Skeletal muscle satellite cell (primary cell): ENCODE measurements around the gene SRSF1.

Experiments
- H3K27me3 ChIP-seq: 2 replicates; pipeline ENCODE4 v1.7.0; 2013; ENCODE audit warnings: low read length; ENCODE audit not compliant: control insufficient read depth, insufficient read depth
- H3K36me3 ChIP-seq: 2 replicates; pipeline ENCODE4 v1.7.0; 2013; ENCODE audit warnings: mild to moderate bottlenecking, control low read depth, low read length; ENCODE audit not compliant: insufficient read depth
- H3K4me1 ChIP-seq: 2 replicates; pipeline ENCODE4 v1.7.0; 2013; ENCODE audit warnings: low read length; ENCODE audit not compliant: control insufficient read depth, insufficient read depth
- H3K4me2 ChIP-seq: 2 replicates; pipeline ENCODE4 v1.7.0; 2013; ENCODE audit warnings: mild to moderate bottlenecking, low read length
- H3K4me3 ChIP-seq: 2 replicates; pipeline ENCODE4 v1.7.0; 2013; ENCODE audit warnings: low read length
- H3K9ac ChIP-seq: 2 replicates; pipeline ENCODE4 v1.7.0; 2013; ENCODE audit warnings: mild to moderate bottlenecking, low read depth, low read length, moderate library complexity
- H3K9me3 ChIP-seq: replicated peaks from 2 replicates; pipeline ENCODE4 v1.7.0; 2013; ENCODE audit warnings: mild to moderate bottlenecking, control low read depth, low read length

SRSF1 gene

DNA sequence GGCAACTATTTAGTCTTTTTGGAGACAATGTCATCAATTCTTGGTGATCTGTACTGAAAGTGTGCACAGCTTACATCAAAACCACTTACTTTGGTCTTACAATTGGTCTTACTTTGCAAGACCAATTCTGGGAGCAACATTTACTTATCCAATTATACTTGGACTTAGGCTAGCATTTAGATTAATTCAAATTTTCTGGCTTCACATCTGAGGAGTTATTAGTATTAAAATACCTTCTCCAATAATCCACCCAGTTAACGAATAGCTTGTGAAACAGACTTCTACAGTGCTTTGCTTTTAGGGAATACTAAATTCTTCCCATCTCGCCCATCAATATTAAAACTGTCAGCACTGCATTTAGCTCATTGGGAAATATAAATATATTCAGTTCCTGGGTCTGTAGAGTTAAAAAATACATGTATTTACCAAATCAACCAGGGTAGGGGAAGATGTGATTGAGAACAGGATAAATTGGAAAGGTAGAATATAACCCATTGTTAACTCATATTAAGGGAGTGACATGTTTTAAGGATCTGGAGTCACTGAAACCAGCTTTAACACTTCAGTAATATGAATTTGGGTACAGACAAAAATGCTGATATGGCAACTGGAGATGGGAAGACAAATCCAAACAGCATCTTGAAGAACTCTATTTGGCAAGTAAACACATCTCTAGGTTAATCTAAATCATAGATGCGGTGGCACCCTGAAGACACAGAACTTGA is 9.8 kb downstream of the SRSF1 start:
- no peaks in the 10 kb centered on the region for H3K27me3 ChIP-seq
- peaks cover 7% of the 10 kb centered on the region for H3K4me1 ChIP-seq
- H3K36me3 ChIP-seq = peaks cover 54% of the 10 kb centered on the region
- no peak overlapping the region for H3K9ac ChIP-seq
- no peak overlapping the region for H3K4me2 ChIP-seq
- no peak overlapping the region for H3K4me3 ChIP-seq
- H3K9me3 ChIP-seq = no peaks in the 10 kb centered on the region

DNA sequence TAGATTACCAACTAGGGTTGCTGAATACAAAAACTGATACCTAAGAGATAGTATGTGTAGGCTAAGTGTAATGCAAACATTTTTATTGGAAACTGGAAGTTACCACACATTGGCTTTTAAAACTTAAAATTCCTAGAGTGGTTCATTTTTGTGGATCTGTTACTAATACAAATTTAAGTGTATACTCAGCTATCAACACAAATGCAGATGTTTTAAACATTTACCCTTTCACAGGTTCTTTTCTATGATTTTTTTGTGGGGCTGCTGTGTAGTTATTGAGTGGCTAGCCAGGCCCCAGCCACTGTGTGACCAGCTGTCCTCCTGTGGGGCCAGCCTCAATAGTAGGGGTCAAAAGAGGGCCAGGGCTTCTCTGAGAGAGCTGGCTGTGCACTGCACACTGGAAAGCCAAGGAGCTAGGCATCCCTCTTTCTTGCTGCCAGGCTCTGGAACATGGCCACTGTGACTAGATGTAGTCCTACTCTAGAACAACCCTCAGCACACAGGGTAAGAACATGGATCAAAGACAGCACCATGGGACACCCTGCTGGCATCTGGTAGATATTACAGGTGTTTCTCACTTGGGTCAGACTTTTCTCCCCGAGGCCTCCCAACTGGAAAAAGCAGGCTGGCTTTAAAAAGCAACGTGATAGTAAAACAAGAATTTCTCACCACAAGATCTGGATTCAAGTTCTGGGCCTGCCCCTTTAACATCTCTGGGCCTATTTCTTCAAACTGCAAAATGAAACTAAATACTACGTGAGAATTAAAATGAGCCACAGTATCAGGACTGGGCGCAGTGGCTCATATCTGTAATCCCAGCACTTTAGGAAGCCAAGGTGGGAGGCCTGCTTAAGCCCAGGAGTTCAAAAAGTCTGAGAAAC is 11.7 kb downstream of the SRSF1 start:
- Histone ChIP-seq H3K9me3 (no peaks in the 10 kb centered on the region), H3K9ac (peak overlapping the region; percentile 12), H3K36me3 (peaks cover 40% of the 10 kb centered on the region), H3K4me2 (no peak overlapping the region), H3K4me1 (no peaks in the 10 kb centered on the region), H3K4me3 (no peak overlapping the region), H3K27me3 (no peaks in the 10 kb centered on the region)

DNA sequence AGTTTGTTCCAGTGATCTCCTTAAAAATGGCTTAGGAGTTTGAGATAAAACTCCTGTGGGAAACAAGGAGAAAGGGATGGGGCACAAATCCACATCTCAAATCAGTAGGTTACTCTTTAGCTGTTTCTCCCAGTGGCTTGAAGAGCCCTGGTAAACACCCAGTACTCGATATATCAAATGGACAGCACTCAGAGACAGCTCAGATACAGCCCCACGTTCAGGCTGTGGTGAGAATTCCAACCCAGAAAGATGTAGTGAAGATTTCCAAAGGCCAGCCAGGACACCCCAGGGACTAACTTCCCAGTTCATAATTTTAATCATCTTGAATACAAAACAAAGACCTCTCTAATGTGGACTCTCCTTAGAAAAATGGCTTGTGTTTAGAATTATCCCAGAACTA is 12.6 kb downstream of the SRSF1 start:
- Histone ChIP-seq H3K9me3 (no peaks in the 10 kb centered on the region), H3K27me3 (no peaks in the 10 kb centered on the region), H3K36me3 (peaks cover 33% of the 10 kb centered on the region), H3K4me3 (no peak overlapping the region), H3K9ac (no peak overlapping the region), H3K4me2 (no peak overlapping the region), H3K4me1 (peaks cover 3% of the 10 kb centered on the region)

DNA sequence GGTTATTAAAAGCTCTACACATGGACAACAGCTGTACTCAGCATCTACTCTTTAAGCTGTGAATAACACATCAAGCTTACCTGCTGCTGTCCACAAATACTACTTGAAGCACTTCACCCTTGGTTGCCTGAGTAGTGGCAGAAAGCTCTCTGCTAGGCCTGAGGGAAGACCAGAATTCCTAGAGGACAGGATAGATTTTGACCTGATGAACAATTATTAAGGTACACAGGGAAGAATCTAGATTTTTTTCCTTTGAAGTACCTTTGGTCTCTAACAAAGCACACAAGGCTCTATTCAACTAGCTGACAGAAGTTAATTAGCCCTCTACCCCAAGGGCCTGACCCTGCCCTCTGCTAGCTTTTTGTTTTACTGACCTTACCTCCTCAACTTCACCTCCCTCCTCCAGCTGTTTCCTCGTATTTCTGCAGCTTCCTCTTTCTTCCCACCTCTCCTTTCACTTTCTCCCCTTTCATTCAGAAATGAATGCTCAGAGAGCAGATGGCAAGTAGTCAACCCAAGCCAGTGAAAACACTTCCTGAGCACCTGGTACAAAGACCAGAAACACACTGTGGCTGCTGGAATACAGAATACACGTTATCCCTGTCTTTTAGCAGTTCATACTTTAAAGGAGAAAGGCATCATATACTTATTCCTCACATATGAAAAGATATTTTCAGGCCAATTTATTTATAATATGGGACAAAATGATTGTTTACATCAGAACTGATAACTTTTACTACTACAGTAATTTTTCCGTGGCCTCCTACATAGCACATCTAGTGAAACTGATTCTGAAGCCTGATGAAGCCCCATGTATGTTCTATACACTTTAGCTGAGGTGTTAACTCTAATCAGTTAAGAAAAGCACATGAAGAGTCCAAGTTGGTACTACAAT is 13.3 kb downstream of the SRSF1 start:
- Histone ChIP-seq H3K27me3 (no peaks in the 10 kb centered on the region), H3K9me3 (no peaks in the 10 kb centered on the region), H3K36me3 (peaks cover 25% of the 10 kb centered on the region), H3K4me1 (peaks cover 10% of the 10 kb centered on the region), H3K9ac (peak overlapping the region; percentile 2), H3K4me3 (no peak overlapping the region), H3K4me2 (no peak overlapping the region)

DNA sequence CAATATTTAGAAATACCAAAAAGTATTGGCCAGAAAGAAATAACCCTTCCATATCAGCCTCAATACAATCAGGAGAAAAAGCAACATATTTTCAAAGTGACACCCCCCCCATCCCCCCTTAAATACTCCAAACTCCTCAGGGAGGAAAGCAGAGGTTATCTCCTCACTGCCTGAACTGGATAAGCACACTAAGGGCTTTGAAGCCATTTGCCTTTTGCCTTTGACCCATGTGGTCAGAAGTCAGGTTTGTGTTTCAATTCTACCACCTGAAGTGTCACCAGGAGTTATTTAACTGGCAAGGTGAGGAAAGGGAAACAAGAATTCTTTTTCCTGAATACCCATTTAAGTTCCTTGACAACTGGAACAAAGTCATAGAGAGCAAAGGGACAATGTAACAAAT is 15.5 kb downstream of the SRSF1 start:
- Histone ChIP-seq H3K4me3 (no peak overlapping the region), H3K4me2 (no peak overlapping the region), H3K9ac (no peak overlapping the region), H3K9me3 (no peaks in the 10 kb centered on the region), H3K27me3 (no peaks in the 10 kb centered on the region), H3K4me1 (peaks cover 14% of the 10 kb centered on the region), H3K36me3 (peaks cover 4% of the 10 kb centered on the region)

DNA sequence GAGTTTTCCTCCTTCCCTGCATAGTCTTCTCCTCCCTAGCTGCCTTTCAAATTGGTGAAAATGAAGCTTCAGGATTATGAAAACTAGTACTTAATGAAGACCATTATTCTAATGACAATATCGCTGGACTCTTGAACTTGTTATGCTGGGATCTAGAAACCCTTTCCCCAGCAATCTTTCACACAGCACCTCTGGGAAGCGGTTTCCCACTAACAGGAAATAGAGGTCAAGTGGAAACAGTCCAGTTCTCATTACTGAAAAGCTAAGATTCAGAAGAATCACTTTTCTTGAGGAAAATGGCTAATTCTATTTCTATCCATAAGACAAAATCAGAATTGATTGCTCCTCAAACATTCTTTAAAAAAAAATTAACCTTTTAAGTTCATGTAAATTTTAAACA is 17.0 kb downstream of the SRSF1 start:
- H3K4me3 ChIP-seq = no peak overlapping the region
- H3K4me1 ChIP-seq = peaks cover 27% of the 10 kb centered on the region
- no peak overlapping the region for H3K4me2 ChIP-seq
- H3K27me3 ChIP-seq = no peaks in the 10 kb centered on the region
- H3K9me3 ChIP-seq = no peaks in the 10 kb centered on the region
- H3K9ac ChIP-seq = no peak overlapping the region
- peaks cover 2% of the 10 kb centered on the region for H3K36me3 ChIP-seq

DNA sequence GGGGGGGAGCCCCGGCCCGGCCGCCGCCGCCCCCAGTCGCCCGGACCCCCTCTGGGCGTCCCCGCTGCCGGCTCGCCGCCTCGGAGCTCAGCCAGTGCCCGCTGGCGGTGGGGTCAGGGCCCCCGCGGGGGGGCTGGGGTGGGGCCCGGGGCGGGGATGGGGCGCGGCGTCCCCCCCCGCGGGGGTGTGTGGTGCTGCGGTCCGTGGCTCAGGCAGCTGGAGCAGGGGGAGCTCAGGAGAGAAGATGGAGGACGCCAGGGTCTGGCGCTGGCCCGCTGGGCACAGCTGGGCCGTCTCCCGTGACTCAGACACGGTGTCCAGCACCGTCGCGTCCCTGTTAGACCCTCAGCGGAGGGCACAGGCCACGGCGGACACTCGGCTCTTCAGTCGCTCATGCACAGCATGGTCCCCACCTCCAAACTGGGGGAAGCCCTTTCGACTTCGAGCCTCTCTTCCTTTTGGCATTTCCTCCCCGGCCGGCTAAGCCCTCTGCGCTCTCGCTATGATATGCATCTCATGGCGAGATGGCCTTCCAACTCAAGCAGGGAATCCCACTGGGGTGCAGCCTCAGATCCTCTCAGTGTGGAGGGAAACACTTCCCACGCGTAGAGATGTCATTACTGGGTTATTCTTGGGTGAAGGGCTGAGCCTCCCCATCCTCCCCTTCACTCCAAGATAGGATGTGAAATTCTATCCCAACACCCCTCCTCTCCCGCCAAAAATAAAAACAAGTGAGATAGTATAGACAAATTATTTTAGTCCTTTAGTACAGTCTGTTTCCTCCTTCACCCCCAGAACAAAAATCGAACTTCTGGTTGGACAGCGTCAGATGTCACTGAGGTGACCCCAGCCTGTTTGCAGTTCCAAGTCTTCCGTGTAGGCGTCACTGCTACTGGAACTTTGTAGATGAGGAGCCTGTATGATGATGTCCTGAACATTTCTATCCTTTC is 18.5 kb downstream of the SRSF1 start:
- Histone ChIP-seq H3K9me3 (no peaks in the 10 kb centered on the region), H3K4me3 (peak overlapping the region; percentile 84), H3K4me2 (peak overlapping the region; percentile 90), H3K9ac (peak overlapping the region; percentile 86), H3K4me1 (peaks cover 41% of the 10 kb centered on the region), H3K27me3 (no peaks in the 10 kb centered on the region), H3K36me3 (peaks cover 2% of the 10 kb centered on the region)

DNA sequence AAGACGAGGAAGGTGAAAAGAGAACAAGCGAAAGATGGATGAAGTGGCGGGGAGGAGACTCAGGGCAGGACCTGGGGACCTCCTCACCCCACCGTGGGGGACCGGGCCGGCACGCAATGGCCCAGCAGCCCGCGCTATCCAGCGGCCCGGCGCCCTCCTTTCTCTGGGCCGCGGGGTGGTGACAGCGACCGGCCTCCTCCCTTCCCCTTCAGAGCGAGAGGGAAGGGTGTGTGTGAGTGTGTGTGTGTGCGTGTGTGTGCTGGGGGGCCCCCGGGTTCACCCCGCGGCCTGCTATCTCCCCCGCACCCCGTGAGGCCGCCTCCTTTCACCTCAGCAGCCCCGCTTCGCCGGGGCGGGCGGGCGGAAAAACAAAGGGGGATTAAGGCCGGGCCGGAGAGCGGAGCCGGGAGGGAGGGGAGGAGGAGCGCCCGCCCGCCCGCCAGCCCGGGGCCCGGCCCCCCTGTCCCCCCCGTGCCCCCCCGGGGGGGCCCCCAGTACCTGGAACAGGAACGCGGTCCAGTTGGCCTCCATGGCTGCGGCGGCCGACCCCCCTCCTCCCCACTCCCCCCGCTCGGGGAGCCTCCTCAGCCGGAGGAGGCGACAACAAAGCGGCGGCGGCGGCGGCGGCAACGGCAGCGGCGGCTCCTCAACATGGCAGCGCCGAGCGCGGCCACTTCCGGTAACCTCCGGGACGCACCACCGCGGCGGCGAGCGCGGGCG is 19.3 kb downstream of the SRSF1 start, which contains the start of gene VEZF1:
VEZF1 (minus strand) TSS at position 674 of the 720 bp plus-strand sequence; CDS start at position 531, 143 bp downstream.
- H3K4me3 ChIP-seq = peak within 1 kb of the TSS; percentile 84
- H3K36me3 ChIP-seq = peaks cover 6% of the 10 kb centered on the region
- H3K9ac ChIP-seq = peak within 1 kb of the TSS; percentile 86
- H3K4me1 ChIP-seq = peaks cover 47% of the 10 kb centered on the region
- H3K27me3 ChIP-seq = no peaks in the 10 kb centered on the region
- H3K9me3 ChIP-seq = no peaks in the 10 kb centered on the region
- H3K4me2 ChIP-seq = peak within 1 kb of the TSS; percentile 90

DNA sequence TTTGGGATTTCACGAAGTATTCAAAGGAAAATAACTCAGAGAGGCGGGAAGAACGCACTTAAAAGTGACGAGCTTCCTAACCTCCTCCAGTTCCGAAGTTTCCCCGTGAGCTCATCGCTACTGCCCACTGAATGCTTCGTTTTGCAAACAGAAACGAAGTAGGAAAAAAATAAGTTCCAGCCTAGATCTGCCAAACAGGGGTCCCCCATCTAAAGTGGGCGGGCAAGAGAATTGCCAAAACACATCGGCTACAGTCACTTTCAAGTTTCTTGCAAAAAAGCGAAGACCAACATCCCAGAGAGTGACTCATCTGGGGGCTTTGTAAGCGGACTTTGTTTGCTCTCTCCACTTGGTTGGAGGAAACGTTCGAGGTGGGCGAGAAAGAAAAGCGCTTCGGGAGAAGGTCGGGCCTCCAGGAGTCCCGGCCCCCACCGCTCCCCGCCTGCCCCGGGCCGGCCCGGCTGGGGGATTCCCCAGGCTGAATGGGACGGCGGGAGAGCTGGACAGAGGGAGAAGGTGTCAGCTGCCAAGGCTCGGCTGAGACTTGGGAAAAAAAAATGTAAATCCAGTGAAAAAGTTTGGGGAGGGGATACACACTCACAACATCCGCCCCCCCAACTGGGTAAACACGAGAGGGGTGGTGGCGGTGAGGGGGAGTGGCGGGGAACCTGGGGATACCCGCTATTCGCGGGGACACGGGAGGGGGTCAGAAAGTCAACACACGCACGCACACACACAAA is 20.0 kb downstream of the SRSF1 start:
- peaks cover 47% of the 10 kb centered on the region for H3K4me1 ChIP-seq
- peaks cover 13% of the 10 kb centered on the region for H3K36me3 ChIP-seq
- H3K4me2 ChIP-seq = peak overlapping the region; percentile 84
- peak overlapping the region; percentile 84 for H3K4me3 ChIP-seq
- H3K9ac ChIP-seq = peak overlapping the region; percentile 86
- no peaks in the 10 kb centered on the region for H3K9me3 ChIP-seq
- no peaks in the 10 kb centered on the region for H3K27me3 ChIP-seq
